NCI-H187 (cell line): ENCODE data around the gene OR4C13.
"Not testable (repeated sequence)": the region's sequence is repeated elsewhere in the genome, so short reads cannot be mapped to it uniquely, and the experiment has no call there.

Experiments used
- DNase-seq, 2 experiments: peaks; one replicate each; lab custom pipeline; 2025; lab: John Stamatoyannopoulos, UW

Gene OR4C13

DNA sequence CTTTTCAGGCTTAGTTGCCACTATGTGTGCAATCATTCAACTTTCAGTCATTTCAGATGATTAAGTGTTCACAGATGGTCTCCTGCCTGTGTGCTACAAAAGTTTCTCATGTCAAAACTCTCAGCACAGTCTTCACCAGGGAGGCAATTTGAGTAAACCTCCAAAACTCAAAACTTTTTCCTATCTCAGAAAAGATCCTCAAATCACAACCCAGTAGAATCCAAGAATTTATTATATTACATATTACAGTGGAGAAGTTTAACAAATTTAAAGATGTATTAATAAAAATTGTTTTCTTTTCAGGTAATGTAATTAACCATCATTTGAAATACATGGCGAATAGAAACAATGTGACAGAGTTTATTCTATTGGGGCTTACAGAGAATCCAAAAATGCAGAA, at the start of gene OR4C13:
TSS of gene OR4C13 (plus strand) at position 301 of the 400 bp plus-strand sequence. CDS start at position 333, 32 bp downstream.
- DNase-seq, result no peak

DNA sequence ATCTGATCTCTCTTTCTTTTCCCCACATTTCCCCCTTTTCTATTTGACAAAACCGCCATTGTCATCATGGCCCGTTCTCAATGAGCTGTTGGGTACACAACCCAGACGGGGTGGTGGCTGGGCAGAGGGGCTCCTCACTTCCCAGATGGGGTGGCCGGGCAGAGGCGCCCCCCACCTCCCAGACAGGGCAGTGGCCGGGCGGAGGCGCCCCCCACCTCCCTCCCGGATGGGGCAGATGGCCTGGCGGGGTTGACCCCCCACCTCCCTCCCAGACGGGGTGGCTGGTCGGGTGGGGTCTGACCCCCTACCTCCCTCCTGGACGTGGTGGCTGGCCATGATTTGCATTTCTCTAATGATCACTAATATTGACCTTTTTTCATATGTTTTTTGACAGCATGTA, 40.7 kb upstream of the OR4C13 start:
- not testable (repeated sequence) for DNase-seq

DNA sequence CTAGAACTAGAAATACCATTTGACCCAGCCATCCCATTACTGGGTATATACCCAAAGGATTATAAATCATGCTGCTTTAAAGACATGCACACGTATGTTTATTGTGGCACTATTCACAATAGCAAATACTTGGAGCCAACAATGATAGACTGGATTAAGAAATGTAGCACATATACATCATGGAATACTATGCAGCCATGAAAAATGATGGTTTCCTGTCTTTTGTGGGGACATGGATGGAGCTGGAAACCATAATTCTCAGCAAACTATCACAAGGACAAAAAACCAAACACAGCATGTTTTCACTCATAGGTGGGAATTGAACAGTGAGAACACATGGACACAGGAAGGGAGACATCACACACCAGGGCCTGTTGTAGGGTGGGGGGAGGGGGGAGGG, 3.5 kb upstream of the OR4C13 start:
- not testable (repeated sequence) for DNase-seq

DNA sequence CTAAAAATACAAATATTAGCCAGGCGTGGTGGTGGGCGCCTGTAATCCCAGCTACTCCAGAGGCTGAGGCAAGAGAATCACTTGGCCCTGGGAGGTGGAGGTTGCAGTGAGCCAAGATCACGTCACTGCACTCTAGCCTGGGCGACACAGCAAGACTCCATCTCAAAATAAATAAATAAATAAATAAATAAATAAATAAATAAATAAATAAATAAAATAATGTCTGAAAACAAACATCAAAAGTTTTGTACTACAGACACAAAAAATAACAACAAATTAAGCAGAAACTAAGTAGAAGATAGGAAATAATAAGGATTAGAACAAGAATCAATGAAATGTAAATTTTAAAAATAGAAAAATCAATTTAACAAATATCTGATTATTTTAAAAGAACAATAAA, 21.2 kb downstream of the OR4C13 start:
- not testable (repeated sequence) for DNase-seq

DNA sequence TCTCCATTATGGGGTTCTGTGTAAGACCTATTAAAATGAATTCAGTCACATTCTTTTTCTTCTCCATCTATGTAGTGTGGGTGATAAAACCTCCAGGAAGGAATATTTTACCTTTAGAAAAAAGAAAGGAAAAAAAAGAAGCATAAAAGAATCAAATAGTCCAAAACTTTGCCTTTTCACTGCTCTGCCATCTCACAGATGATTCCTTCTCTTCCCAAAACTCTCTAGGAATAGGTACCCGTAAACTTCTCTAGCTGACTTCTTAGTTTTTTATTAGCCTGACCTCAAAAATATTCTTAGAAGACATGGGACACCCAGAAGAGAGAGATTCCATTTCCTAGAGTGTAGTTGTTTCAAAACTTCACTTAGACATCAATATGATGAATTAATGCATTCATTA, 30.2 kb downstream of the OR4C13 start, which contains the start of gene OR4C12:
TSS of gene OR4C12 (minus strand) at position 101 of the 400 bp plus-strand sequence. CDS start at position 67, 34 bp downstream.
- not testable (repeated sequence) for DNase-seq

DNA sequence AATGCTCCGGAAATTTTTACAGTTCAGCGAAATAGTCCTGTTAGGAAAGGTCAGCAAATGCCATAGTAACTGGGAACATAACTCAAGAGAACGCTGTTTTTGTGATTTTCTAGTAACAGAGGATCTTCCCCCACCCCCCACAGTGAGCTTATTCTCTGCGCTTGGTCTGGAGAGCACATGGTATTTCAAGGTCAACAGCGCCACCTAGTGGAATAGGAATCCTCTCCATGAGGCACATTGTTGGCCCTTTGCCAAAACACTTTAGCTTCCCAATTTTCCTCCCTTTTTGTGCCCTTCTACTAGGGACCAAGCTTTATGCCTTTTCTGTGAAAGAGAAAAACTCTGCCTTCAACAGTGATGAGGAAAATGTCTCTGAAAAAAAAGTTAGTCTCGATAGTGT, 43.4 kb downstream of the OR4C13 start:
- DNase-seq, result no peak
